DND-41 (cell line): Measurements from ENCODE around the gene UBXN2A.

Experiments used
- CTCF ChIP-seq: IDR thresholded peaks from 2 replicates; pipeline ENCODE4 v1.5.1; 2012; ENCODE audit warnings: borderline replicate concordance, low read length, moderate library complexity, mild to moderate bottlenecking; ENCODE audit not compliant: poor library complexity, severe bottlenecking; ENCODE audit errors: extremely low read depth
- EZH2 ChIP-seq: IDR thresholded peaks from 3 replicates; pipeline ENCODE4 v1.6.1; 2012; ENCODE audit warnings: borderline replicate concordance, low read depth, mild to moderate bottlenecking, moderate library complexity, low read length, inconsistent platforms; ENCODE audit not compliant: severe bottlenecking

- TF ChIP-seq CTCF (no peak), EZH2 (no peak)
Observed at GRCh38 chr2:23904692-23905091, 35.6 kb upstream of the UBXN2A start.
